GM18511 (cell line): ENCODE measurements around the gene XRN1.
"Not testable (repeated sequence)": the region's sequence is repeated elsewhere in the genome, so short reads cannot be mapped to it uniquely, and the experiment has no call there.

Source experiments
- ATAC-seq: cut with Tn5 transposase; IDR thresholded peaks from one replicate; pipeline ENCODE4 v1.9.1; 2021; ENCODE audit warnings: mild to moderate bottlenecking, moderate library complexity; ENCODE audit not compliant: unreplicated experiment

XRN1 gene

GRCh38 chr3:142439499-142440220 lies 8.2 kb downstream of the XRN1 start:
- not testable (repeated sequence) for ATAC-seq

DNA sequence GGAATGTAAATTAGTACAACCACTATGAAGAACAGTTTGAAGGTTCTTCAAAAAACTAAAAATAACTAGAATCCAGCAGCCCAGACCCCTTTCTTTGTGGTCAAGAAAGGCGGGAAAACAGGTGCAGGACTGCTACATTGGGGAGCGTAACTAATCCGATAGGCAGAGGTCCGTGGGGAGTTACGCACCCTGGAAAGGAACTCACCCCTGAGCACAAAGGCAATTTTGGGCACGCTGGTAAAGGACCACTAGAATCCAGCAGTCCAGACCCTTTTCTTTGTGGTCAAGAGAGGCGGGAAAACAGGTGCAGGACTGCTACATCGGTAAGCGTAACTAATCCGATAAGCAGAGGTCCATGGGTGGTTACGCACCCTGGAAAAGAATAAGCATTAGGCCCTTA lies 9.7 kb downstream of the XRN1 start:
- not testable (repeated sequence) for ATAC-seq

GRCh38 chr3:142436951-142437585 lies 10.8 kb downstream of the XRN1 start:
- no peak for ATAC-seq

- ATAC-seq: no peak
Measured at GRCh38 chr3:142434503-142434902, 13.3 kb downstream of the XRN1 start.

GRCh38 chr3:142433110-142433509 lies 14.7 kb downstream of the XRN1 start:
- peak; percentile 58 for ATAC-seq

DNA sequence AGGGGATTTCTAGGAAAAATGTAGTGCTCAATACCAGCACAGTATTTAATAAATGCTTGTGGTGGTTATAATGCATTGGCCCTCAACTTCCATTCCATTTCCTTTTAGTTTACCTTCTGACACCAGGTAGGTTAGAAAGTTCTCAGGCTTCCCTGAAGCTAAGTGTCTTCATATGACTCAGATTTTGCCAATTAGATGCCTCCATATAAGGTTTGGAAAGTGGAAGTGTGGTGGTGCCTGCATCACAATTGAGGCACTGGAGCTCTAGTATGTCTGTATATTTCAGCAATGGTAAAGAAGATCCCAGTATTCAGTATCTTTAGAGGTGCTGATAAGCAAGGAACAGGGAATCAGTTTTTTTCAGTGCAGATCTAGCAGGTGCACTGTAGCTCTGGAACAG lies 18.3 kb downstream of the XRN1 start:
- no peak for ATAC-seq

DNA sequence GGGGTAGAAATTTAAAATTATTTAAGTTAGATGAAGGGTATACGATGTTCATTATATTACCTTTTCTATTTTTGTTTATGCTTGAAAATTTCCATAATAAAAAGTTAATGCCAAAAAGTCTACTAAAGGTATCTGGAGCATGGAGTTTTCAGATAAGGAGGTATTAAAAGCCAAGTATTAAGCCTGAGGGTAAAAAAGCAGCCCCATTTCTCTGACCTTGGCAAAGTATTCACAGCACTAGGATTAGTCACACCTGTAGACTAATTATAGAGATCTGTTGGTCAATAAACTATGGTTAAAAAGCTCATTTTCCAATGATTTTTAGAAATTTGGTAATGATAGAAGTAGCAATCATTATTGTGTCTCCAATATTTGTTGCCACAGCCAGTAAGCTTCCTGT lies 23.1 kb downstream of the XRN1 start:
- ATAC-seq: no peak

- ATAC-seq: no peak
Measured at GRCh38 chr3:142418926-142419592, 28.8 kb downstream of the XRN1 start.

- ATAC-seq: no peak
Measured at GRCh38 chr3:142417302-142417701, 30.5 kb downstream of the XRN1 start.

- not testable (repeated sequence) for ATAC-seq
Measured at GRCh38 chr3:142400537-142400936, 47.3 kb downstream of the XRN1 start.

DNA sequence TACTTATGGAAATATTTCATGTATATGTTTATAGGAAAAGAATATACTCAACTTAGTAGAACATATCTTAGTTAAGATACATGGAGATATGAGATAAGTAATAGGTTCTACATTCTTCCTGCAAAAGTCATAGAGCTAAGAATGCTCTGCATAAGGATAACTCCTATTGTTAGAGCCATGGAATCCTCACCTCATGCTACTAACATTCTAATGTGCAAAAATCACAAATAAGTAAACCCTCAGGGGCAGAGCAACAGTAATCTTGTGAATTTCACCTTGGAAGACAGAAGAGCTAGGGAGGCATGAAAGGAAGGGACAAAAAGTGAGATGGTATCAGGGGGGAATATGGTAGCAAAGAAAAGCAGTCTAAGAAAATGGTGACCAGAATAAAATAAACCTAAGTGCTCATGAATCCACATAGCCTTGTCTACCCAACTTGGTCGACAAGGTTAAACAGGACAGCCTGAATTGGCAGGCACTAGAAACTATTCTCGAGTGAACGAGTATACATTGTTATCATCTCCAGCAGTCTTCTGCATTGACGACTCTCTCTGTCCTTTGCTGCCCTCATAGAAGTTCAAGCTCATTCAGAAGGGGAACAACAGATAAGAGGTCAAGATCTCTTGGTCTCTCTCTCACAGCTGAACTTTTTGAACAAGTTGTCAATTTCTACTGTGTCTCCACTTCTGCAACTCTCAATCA lies 52.8 kb downstream of the XRN1 start:
- ATAC-seq: no peak

- no peak for ATAC-seq
Measured at GRCh38 chr3:142385078-142385477, 62.8 kb downstream of the XRN1 start.

DNA sequence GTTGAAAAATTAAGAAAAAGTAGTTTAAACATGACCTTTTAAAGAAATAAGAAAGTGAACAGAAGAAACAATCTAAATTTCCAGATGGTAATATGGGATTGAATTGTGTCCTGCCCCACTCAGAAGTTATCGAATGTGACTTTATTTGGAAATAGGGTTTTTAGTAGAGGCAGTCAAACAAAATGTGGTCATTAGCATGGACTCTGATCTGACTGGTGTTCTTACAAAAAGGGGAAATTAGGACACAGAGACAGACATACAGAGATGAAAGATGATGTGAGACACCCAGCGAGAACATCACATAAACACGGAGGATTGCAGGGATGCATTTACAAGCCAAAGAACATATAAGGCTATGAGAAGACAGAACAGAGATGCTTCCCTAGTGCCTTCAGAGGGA lies 73.2 kb downstream of the XRN1 start:
- no peak for ATAC-seq

DNA sequence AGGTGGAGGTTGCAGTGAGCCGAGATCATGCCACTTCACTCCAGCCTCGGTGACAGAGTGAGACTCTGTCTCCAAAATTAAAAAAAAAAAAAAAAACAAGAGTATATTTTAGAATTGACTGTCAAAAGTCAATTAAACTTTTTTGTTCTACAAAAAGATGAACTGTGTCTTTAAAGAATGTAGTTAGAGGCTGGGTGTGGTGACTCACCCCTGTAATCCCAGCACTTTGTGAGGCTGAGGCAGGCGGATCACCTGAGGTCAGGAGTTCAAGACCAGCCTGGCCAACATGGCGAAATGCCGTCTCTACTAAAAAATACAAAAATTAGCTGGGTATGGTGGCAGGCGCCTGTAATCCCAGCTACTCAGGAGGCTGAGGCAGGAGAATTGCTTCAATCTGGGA lies 78.3 kb downstream of the XRN1 start:
- not testable (repeated sequence) for ATAC-seq

DNA sequence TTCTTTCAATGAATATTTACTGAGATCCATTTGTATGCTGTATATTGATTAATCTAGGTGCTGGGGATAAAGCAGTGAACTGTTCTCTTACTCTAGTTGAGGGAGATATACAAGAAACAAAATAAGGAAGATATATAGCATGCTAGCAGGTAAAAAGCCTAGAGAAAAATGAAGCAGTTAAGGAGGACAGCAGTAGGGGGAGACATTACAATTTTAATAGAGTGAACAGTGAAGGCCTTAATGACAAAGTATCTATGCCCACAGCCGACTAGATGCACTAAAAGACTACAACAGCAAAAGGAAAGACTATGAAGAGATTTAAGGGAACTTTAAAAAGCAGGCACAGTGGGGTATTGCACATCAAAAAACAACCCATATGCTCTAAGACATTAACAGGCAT lies 81.4 kb downstream of the XRN1 start:
- no peak for ATAC-seq

DNA sequence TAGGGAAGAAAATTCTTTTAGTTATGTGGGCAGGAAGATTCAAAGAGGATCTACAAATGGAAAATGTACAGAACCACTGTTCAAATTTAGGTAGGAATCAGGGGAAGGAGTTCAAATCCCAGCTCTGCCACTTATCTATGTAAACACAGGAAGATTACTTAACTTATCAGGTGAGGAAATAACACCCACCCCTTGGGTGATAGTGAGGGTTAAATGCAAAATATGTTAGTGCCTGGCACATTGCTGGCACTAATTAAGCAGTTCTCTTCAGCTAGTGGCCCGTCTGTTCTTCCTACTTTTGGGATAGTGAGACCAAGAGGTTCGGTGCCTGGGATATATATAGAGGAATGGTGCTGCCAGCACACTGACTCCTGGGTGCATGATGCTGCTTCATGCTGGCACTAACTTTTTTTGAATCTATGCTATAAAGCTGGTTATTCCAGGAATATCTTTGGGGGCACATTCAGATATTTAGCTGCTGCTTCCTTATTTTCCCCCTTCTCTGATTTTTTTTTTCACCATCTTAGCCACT lies 83.8 kb downstream of the XRN1 start:
- ATAC-seq: no peak

GRCh38 chr3:142363433-142363832 lies 84.4 kb downstream of the XRN1 start:
- ATAC-seq: not testable (repeated sequence)

DNA sequence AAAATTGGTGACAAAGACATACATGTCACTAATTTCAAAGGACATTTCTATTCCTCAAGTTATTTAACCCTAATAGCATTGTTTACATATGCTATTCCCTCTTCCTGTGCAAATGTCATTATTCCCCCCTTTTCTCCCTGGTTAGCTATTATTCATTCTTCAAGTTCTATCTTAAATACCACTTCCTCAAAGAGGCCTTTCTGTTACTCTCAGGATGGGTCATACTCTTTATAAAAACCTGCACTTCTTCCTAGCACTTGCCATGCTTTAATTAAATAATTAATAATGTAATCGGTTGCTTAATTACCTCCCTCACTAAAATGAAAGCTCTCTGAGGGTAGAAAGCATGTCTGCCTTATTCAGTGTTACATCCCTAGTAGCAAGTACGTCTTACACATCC lies 88.5 kb downstream of the XRN1 start:
- ATAC-seq: no peak

- peak; percentile 66 for ATAC-seq
Measured at GRCh38 chr3:142356818-142357217, 91.0 kb downstream of the XRN1 start.

DNA sequence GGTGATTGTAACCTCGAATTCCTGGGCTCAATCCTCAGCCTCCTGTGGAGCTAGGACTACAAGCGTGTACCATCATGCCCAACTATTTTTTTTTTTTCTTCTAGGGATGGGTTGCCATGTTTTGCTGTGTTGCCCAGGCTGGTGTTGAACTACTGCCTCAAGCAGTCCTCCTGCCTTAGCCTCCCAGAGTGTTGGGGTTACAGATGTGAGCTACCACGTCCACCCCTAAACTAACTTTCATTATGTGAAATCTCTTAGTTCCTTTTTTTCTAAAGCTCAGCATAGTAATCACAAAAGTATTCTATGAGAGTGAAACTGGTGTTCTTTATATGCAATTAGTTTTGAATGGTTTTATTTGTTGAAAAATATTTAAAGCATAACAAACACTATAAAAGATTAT lies 92.1 kb downstream of the XRN1 start:
- peak; percentile 63 for ATAC-seq

- ATAC-seq: no peak
Measured at GRCh38 chr3:142354076-142354475, 93.8 kb downstream of the XRN1 start.
